Esophagus muscularis mucosa (tissue), 4 donors: Measurements from ENCODE around the gene TENM4. TPM values are rescaled to one million over a fixed set of nuclear protein-coding genes. Genes with fewer than 3 reads are reported as not detected.

Experiments
- DNase-seq: peaks from one replicate; pipeline ENCODE4 v3.0.0-alpha.2; 2017; ENCODE audit errors: extremely low spot score
- H3K27ac ChIP-seq, 4 donors: fragments of 200-600 bp; sonication (generic); replicated peaks in 1 of 4; 1 replicate in 3 of 4; 2 replicates in 1 of 4; pipeline ENCODE4 v1.5.1; 2016 to 2019; ENCODE audit warnings: mild to moderate bottlenecking in 1 of 4
- H3K27me3 ChIP-seq, 4 donors: fragments of 200-600 bp; sonication (generic); one replicate each; pipeline versions ENCODE4 v1.5.1 to v1.6.0; 2016 to 2019
- H3K36me3 ChIP-seq, 4 donors: fragments of 200-600 bp; sonication (generic); one replicate each; pipeline ENCODE4 v1.5.1; 2016 to 2019
- H3K4me1 ChIP-seq, 4 donors: fragments of 200-600 bp; sonication (generic); one replicate each; pipeline ENCODE4 v1.5.1; 2016 to 2019
- H3K4me3 ChIP-seq, 4 donors: fragments of 200-600 bp; sonication (generic); 1 replicate in 2 of 4; 2 replicates in 2 of 4; pipeline ENCODE4 v1.5.1; 2016 to 2019; ENCODE audit warnings: mild to moderate bottlenecking in 4 of 4, moderate library complexity in 1 of 4
- H3K9me3 ChIP-seq, 4 donors: fragments of 200-600 bp; sonication (generic); 1 replicate in 3 of 4; 2 replicates in 1 of 4; pipeline ENCODE4 v1.5.1; 2016 to 2019
- EP300 ChIP-seq: sonication (generic); formaldehyde crosslinking; IDR thresholded peaks from one replicate; pipeline ENCODE4 v1.6.1; 2017; ENCODE audit warnings: antibody characterized with exemption
- POLR2A ChIP-seq: fragments of 450-650 bp; IDR thresholded peaks from one replicate; pipeline ENCODE4 v1.6.1; 2017; ENCODE audit warnings: antibody characterized with exemption, moderate library complexity, mild to moderate bottlenecking, low read depth
- POLR2AphosphoS5 ChIP-seq, 2 donors: sonication (generic); formaldehyde crosslinking; IDR thresholded peaks; one replicate each; pipeline ENCODE4 v1.6.1; 2017; ENCODE audit warnings: antibody characterized with exemption in 2 of 2
- WGBS: methylation state at CpG from one replicate; pipeline ENCODE4 v1.1.5; 2018; 5-methylcytosine and 5-hydroxymethylcytosine counted together
- intact Hi-C: fragments of 100-400 bp; cut with DNase I; formaldehyde crosslinking; loops from one replicate; pipeline ENCODE4 v1.15.1; 2023
- total RNA-seq, 4 donors: library from RNA; depleted of rRNA; stranded (reverse); fragments of >200 nt; gene quantifications; one replicate each; pipeline versions ENCODE4 v1.1.0 to v1.2.1, GENCODE V29; 2016
- TF ChIP-seq, protein P1 (sequence below), 3 experiments: fragments of 200-600 bp in 2 of 3; fragments of 450-650 bp in 1 of 3; sonication (generic) in 2 of 3; IDR thresholded peaks; one replicate each; pipeline ENCODE4 v1.5.1; 2017 to 2019; ENCODE audit warnings: antibody characterized with exemption in 3 of 3, mild to moderate bottlenecking in 2 of 3, moderate library complexity in 1 of 3

The TENM4 gene
- total RNA-seq, 4 donors from 2014 or later = 4.1 to 9.6 (median 8.0) TPM

DNA sequence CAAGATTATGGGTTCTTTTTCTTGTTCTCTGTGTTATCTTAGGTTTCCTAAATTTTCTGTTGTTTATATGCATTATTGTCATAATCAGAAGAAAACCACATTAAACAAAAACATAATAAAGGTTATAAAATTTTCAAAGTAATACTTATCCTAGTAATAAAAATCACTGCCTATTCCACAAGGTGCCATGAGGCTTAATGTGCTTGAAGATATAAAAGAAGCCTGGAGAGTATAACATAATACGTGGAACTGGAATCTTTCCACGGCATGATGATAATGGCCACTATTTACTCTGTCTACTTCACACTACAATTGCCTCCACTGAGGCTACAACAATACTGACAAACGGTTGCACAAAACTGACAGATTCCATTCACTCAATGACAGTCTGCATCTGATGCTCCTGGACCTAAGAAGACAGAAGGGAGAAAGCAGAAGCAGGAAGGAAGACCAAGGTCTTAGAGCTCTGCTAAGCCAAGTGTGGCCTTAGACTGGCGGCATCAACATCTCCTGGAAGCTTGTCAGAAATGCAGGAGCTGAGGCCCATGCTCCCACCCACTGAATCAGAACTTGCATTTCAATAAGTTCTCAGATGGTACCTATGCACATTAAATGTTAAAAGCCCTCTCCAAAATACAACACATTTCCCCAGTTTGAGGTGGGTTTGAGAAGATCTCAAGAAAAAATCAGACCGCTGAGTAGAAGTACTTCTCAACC lies 13.1 kb downstream of the TENM4 start:
- intact Hi-C loops = no loop called here
- DNase-seq = no peak
- Histone ChIP-seq H3K4me3 (no peak overlapping the region), H3K9me3 (no peaks in the 10 kb centered on the region), H3K36me3 (no peaks in the 10 kb centered on the region), H3K27ac (no peak overlapping the region), H3K4me1 (peaks cover 0 to 49% (median 30%) of the 10 kb centered on the region in 4 donors), H3K27me3 (no peaks in the 10 kb centered on the region)
- WGBS = 88% methylated on average over 5 of the region's 5 CpGs
- TF ChIP-seq, protein P1, sequence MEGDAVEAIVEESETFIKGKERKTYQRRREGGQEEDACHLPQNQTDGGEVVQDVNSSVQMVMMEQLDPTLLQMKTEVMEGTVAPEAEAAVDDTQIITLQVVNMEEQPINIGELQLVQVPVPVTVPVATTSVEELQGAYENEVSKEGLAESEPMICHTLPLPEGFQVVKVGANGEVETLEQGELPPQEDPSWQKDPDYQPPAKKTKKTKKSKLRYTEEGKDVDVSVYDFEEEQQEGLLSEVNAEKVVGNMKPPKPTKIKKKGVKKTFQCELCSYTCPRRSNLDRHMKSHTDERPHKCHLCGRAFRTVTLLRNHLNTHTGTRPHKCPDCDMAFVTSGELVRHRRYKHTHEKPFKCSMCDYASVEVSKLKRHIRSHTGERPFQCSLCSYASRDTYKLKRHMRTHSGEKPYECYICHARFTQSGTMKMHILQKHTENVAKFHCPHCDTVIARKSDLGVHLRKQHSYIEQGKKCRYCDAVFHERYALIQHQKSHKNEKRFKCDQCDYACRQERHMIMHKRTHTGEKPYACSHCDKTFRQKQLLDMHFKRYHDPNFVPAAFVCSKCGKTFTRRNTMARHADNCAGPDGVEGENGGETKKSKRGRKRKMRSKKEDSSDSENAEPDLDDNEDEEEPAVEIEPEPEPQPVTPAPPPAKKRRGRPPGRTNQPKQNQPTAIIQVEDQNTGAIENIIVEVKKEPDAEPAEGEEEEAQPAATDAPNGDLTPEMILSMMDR (IDR thresholded peaks at IDR 0.05) = no peak
- TF ChIP-seq POLR2AphosphoS5 (IDR thresholded peaks at IDR 0.05) (no peak), EP300 (no peak), POLR2A (no peak)

DNA sequence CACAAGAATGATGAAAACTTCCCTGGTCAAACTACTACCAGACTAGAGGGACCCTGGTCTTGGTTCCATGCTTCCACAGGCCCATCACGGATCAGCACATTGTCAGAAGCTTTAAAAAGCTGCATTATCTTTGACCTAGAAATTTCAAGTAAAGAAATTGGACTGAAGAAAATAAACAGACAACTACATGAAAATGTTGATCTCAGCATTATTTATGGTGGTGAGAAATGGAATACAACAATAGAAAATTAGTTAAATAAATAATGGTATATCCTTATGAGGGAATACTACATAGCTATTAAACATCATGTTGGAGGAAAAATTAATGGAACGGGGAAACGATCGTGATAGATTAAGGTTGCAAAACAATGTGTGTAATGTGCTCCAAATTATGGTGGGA lies 13.7 kb downstream of the TENM4 start:
- H3K4me3 ChIP-seq = no peak overlapping the region
- H3K27ac ChIP-seq = no peak overlapping the region
- H3K9me3 ChIP-seq = no peaks in the 10 kb centered on the region
- H3K36me3 ChIP-seq = no peaks in the 10 kb centered on the region
- H3K27me3 ChIP-seq = no peaks in the 10 kb centered on the region
- intact Hi-C loops = no loop called here
- H3K4me1 ChIP-seq = peaks cover 0 to 46% (median 32%) of the 10 kb centered on the region in 4 donors
- no peak for DNase-seq
- TF ChIP-seq POLR2AphosphoS5 (IDR thresholded peaks at IDR 0.05) = no peak
- no peak for TF ChIP-seq POLR2A
- no peak for TF ChIP-seq EP300
- WGBS = 97% methylated on average over 4 of the region's 4 CpGs

DNA sequence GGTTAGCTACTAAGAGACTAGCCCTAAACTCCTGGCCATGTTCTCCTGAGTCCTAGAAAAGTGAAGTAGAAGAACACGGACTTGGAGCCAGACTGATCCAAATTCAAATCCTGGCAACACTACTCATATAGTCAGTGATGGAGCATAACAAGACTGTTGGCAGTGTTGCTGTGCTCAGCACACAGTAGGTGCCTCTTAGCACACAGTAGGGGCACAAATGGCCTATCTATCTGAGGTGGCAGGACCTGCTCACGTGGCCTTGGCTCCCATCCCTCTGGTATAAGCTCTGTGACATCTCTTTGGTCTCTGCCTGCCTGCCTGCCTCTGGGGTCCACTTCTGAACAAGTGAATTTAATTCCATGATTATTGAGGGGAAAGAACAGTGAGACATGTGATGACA lies 15.4 kb downstream of the TENM4 start:
- peaks cover 0 to 31% (median 24%) of the 10 kb centered on the region in 4 donors for H3K4me1 ChIP-seq
- no peak for DNase-seq
- 94% methylated on average over 2 of the region's 2 CpGs for WGBS
- TF ChIP-seq, protein P1 (IDR thresholded peaks at IDR 0.05) = no peak
- TF ChIP-seq POLR2AphosphoS5 (IDR thresholded peaks at IDR 0.05) (no peak), POLR2A (no peak), EP300 (no peak)
- no peak overlapping the region for H3K4me3 ChIP-seq
- intact Hi-C loops = no loop called here
- H3K9me3 ChIP-seq = no peaks in the 10 kb centered on the region
- no peaks in the 10 kb centered on the region for H3K36me3 ChIP-seq
- H3K27me3 ChIP-seq = no peaks in the 10 kb centered on the region
- H3K27ac ChIP-seq = no peak overlapping the region

DNA sequence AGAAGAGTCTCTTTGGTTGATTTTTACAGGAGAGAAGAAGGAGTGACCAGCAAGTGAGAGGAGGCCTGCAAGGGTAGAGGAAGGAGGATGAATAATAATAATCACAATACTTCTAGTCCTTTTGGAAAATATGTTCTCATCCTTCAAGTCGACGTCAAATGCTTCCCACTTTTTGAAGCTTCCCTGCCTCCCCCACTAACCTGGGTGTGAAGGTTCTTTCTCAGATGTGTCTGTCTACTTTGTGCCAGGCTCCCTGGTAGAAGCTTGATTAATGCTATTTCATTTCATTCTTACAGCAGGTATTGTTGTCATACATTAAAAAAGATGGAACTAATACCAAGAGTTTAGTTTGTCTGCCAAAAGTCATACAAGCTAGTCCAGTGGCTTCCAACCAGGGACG lies 17.1 kb downstream of the TENM4 start:
- Histone ChIP-seq H3K9me3 (no peaks in the 10 kb centered on the region), H3K27ac (no peak overlapping the region), H3K36me3 (no peaks in the 10 kb centered on the region), H3K4me1 (peaks cover 0 to 14% (median 12%) of the 10 kb centered on the region in 4 donors), H3K27me3 (no peaks in the 10 kb centered on the region), H3K4me3 (no peak overlapping the region)
- WGBS = 52% methylated on average over 3 of the region's 3 CpGs
- TF ChIP-seq POLR2AphosphoS5 (IDR thresholded peaks at IDR 0.05) (no peak), POLR2A (no peak)
- TF ChIP-seq, protein P1 (IDR thresholded peaks at IDR 0.05) = no peak
- intact Hi-C loops = no loop called here
- no peak for DNase-seq

DNA sequence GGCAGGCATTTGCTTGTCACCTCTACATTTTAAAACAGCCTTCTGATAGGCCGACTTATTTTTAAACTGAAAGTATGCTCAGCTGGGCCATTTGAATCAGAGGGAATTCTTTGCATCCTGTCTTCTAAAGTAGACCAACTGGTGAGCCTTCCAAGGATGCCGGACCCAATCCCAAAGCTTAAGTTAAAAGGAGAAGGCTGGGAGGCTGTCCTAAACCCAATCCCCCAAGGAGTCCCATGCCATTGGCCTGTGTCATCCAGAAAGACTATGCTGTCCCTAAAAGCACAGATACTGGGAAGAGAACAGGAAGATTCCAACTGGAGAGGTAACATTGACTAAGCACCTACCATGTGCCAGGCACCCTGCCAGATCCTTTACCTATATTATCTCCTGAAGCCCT lies 18.0 kb downstream of the TENM4 start:
- 78% methylated on average over 1 of the region's 2 CpGs for WGBS
- H3K27me3 ChIP-seq = no peaks in the 10 kb centered on the region
- intact Hi-C loops = no loop called here
- no peaks in the 10 kb centered on the region for H3K9me3 ChIP-seq
- no peak for DNase-seq
- H3K4me3 ChIP-seq = no peak overlapping the region
- H3K36me3 ChIP-seq = no peaks in the 10 kb centered on the region
- no peak overlapping the region for H3K27ac ChIP-seq
- H3K4me1 ChIP-seq = peaks cover 0 to 8% (median 5%) of the 10 kb centered on the region in 4 donors
- TF ChIP-seq POLR2AphosphoS5 (IDR thresholded peaks at IDR 0.05) (no peak), POLR2A (no peak), EP300 (no peak)
- TF ChIP-seq, protein P1 (IDR thresholded peaks at IDR 0.05) = no peak
